Endothelial cell (in vitro differentiated cells): Measurements from ENCODE around the gene SPINK2. TPM values are rescaled to one million over a fixed set of nuclear protein-coding genes. Genes with fewer than 3 reads are reported as not detected.

ENCODE experiments used
- DNase-seq: peaks from one replicate; pipeline ENCODE4 v3.0.0; 2021; ENCODE audit warnings: low spot score
- H3K27ac Mint-ChIP-seq: one replicate; pipeline ENCODE4 v1.8.0; 2021; ENCODE audit warnings: mixed read lengths, inconsistent platforms; ENCODE audit not compliant: unreplicated experiment
- H3K27me3 Mint-ChIP-seq: one replicate; pipeline ENCODE4 v1.8.0; 2021; ENCODE audit warnings: mild to moderate bottlenecking, moderate library complexity, mixed read lengths, inconsistent platforms; ENCODE audit not compliant: unreplicated experiment
- H3K36me3 Mint-ChIP-seq: one replicate; pipeline ENCODE4 v1.8.0; 2021; ENCODE audit warnings: mild to moderate bottlenecking, low read depth, mixed read lengths, inconsistent platforms; ENCODE audit not compliant: unreplicated experiment
- H3K4me1 Mint-ChIP-seq: one replicate; pipeline ENCODE4 v1.8.0; 2021; ENCODE audit warnings: mild to moderate bottlenecking, mixed read lengths, inconsistent platforms; ENCODE audit not compliant: unreplicated experiment
- H3K4me3 Mint-ChIP-seq: one replicate; pipeline ENCODE4 v1.8.0; 2021; ENCODE audit warnings: mild to moderate bottlenecking, mixed read lengths, inconsistent platforms; ENCODE audit not compliant: unreplicated experiment
- H3K9me3 Mint-ChIP-seq: one replicate; pipeline ENCODE4 v1.8.0; 2021; ENCODE audit warnings: mixed read lengths, inconsistent platforms; ENCODE audit not compliant: unreplicated experiment
- CTCF ChIP-seq: fragments of 200-600 bp; sonication (generic); IDR thresholded peaks from one replicate; pipeline ENCODE4 v1.5.0; 2021; ENCODE audit warnings: antibody characterized with exemption; ENCODE audit not compliant: unreplicated experiment
- total RNA-seq: library from RNA; stranded (reverse); fragmentation: NEBNext Ultra II Directional; extraction: Animal tissue kit (Norgen Biotek cat#: 25700); gene quantifications from one replicate; pipeline ENCODE4 v1.2.1, GENCODE V29; 2021; ENCODE audit not compliant: unreplicated experiment

Gene SPINK2
- total RNA-seq, 1 donor from 2014 or later = not detected

GRCh38 chr4:56773346-56773745 lies 48.2 kb downstream of the SPINK2 start:
- DNase-seq = no peak
- Mint-ChIP-seq H3K9me3 (no peaks in the 10 kb centered on the region), H3K36me3 (no peaks in the 10 kb centered on the region), H3K27me3 (peaks cover 2% of the 10 kb centered on the region), H3K27ac (no peak overlapping the region), H3K4me3 (no peak overlapping the region), H3K4me1 (peaks cover 8% of the 10 kb centered on the region)
- no peak for TF ChIP-seq CTCF

GRCh38 chr4:56772134-56772533 lies 49.4 kb downstream of the SPINK2 start:
- no peak overlapping the region for H3K27ac Mint-ChIP-seq
- peaks cover 2% of the 10 kb centered on the region for H3K27me3 Mint-ChIP-seq
- DNase-seq = no peak
- no peaks in the 10 kb centered on the region for H3K36me3 Mint-ChIP-seq
- H3K4me3 Mint-ChIP-seq = no peak overlapping the region
- peaks cover 8% of the 10 kb centered on the region for H3K4me1 Mint-ChIP-seq
- H3K9me3 Mint-ChIP-seq = no peaks in the 10 kb centered on the region
- no peak for TF ChIP-seq CTCF

GRCh38 chr4:56768763-56769162 lies 52.7 kb downstream of the SPINK2 start:
- DNase-seq = no peak
- H3K36me3 Mint-ChIP-seq = no peaks in the 10 kb centered on the region
- no peak for TF ChIP-seq CTCF
- H3K9me3 Mint-ChIP-seq = no peaks in the 10 kb centered on the region
- H3K27me3 Mint-ChIP-seq = peaks cover 2% of the 10 kb centered on the region
- H3K4me3 Mint-ChIP-seq = no peak overlapping the region
- peaks cover 8% of the 10 kb centered on the region for H3K4me1 Mint-ChIP-seq
- H3K27ac Mint-ChIP-seq = no peak overlapping the region

- Mint-ChIP-seq H3K27ac (no peak overlapping the region), H3K4me3 (no peak overlapping the region), H3K9me3 (no peaks in the 10 kb centered on the region), H3K4me1 (peaks cover 8% of the 10 kb centered on the region), H3K36me3 (no peaks in the 10 kb centered on the region), H3K27me3 (peaks cover 2% of the 10 kb centered on the region)
- no peak for DNase-seq
- no peak for TF ChIP-seq CTCF
Measured at GRCh38 chr4:56768316-56768715, 53.2 kb downstream of the SPINK2 start.

GRCh38 chr4:56767567-56767966 lies 53.9 kb downstream of the SPINK2 start:
- TF ChIP-seq CTCF = no peak
- no peaks in the 10 kb centered on the region for H3K36me3 Mint-ChIP-seq
- no peak for DNase-seq
- H3K9me3 Mint-ChIP-seq = no peaks in the 10 kb centered on the region
- no peak overlapping the region for H3K4me3 Mint-ChIP-seq
- peaks cover 2% of the 10 kb centered on the region for H3K27me3 Mint-ChIP-seq
- no peak overlapping the region for H3K27ac Mint-ChIP-seq
- peaks cover 8% of the 10 kb centered on the region for H3K4me1 Mint-ChIP-seq
